Pancreas (tissue), 10 donors: Measurements from ENCODE around the gene ZNF155. TPM values are rescaled to one million over a fixed set of nuclear protein-coding genes. Genes with fewer than 3 reads are reported as not detected.
A peak's percentile ranks its signal among the peaks of the same experiment; 100 is the strongest.

ENCODE experiments used
- ATAC-seq, 4 donors: fragments of 200-7000 bp; cut with Tn5 transposase; one replicate each; pipeline versions ENCODE4 v1.8.0 to v1.9.1; 2020; ENCODE audit warnings: mild to moderate bottlenecking in 4 of 4, moderate library complexity in 4 of 4
- DNase-seq, 6 donors: peaks; one replicate each; pipeline ENCODE4 v3.0.0-alpha.2; 2020
- FAIRE-seq: peaks from 2 replicates; lab custom pipeline; 2012; peaks lifted over from hg19 to GRCh38; lab: Jason Lieb, UNC
- H3K27ac ChIP-seq, 4 donors: fragments of 200-600 bp; sonication (generic); 1 replicate in 3 of 4; 2 replicates in 1 of 4; pipeline versions ENCODE4 v1.5.0 to v1.8.0; 2020
- H3K27me3 ChIP-seq, 4 donors: fragments of 200-600 bp; one replicate each; pipeline ENCODE4 v1.8.0; 2021
- H3K36me3 ChIP-seq, 3 donors: fragments of 200-600 bp; sonication (generic) in 1 of 3; one replicate each; pipeline versions ENCODE4 v1.5.0 to v1.8.0; 2020 to 2021
- H3K4me1 ChIP-seq, 3 donors: fragments of 200-600 bp; one replicate each; pipeline ENCODE4 v1.8.0; 2021
- H3K4me3 ChIP-seq, 4 donors: fragments of 200-600 bp; sonication (generic) in 2 of 4; one replicate each; pipeline versions ENCODE4 v1.5.0 to v1.8.0; 2020 to 2021
- H3K9me3 ChIP-seq, 4 donors: fragments of 200-600 bp; one replicate each; pipeline ENCODE4 v1.8.0; 2021
- CTCF ChIP-seq, 4 donors: fragments of 200-600 bp; sonication (generic) in 3 of 4; IDR thresholded peaks; one replicate each; pipeline versions ENCODE4 v1.5.0 to v1.8.0; 2021; ENCODE audit warnings: antibody characterized with exemption in 4 of 4
- WGBS, 2 donors: extraction: QIAGEN DNeasy Blood & Tissue Kit; methylation state at CpG; one replicate each; pipeline ENCODE4 v1.1.7; 2013; 5-methylcytosine and 5-hydroxymethylcytosine counted together
- intact Hi-C, 3 donors: fragments of 100-400 bp; cut with DNase I; formaldehyde crosslinking; loops; one replicate each; pipeline versions ENCODE4 v1.11.1 to v1.14.2; 2022
- polyA plus RNA-seq, 2 donors: library from polyadenylated mRNA; stranded (reverse); fragments of 200-250 nt; gene quantifications; one replicate each; pipeline ENCODE4 v1.2.3, GENCODE V29; 2013
- total RNA-seq, 6 donors: library from RNA; stranded (reverse); fragmentation: NEBNext Ultra II Directional in 4 of 6; extraction: Animal tissue kit (Norgen Biotek cat#: 25700) in 4 of 6; gene quantifications; one replicate each; pipeline versions ENCODE4 v1.2.1 to v1.2.4, GENCODE V29; 2021 to 2023
- donor health status: healthy with polysubstance abuse.
- donor health status: DM: no; HTN: no; CAD: no; lungs with moderate emphysema.
- donor health status: DM: no; HTN: no; CAD: no.
- donor health status: control.
- donor health status: control.
- donor health status: Bipolar disorder and iron deficiency.
- donor health status: DM: yes; HTN: yes; CAD: no.
- donor health status: DM: no; HTN: no; CAD: no.
- donor health status: DM: no; HTN: no; CAD: no.
- donor health status: DM: yes; HTN: yes; CAD: no.

The ZNF155 gene
- total RNA-seq (1 to 10 TPM; 1.2 to 5.2 (median 2.9) TPM), polyA plus RNA-seq (1 to 10 TPM; 2.9 to 7.3 TPM)

GRCh38 chr19:43983912-43984686 lies at the start of gene ZNF155:
TSS of gene ZNF155 (plus strand) at chr19:43984188. CDS start at chr19:43988544, 4,356 bp downstream.
- Histone ChIP-seq H3K27ac (peak within 1 kb of the TSS in 1 of 4 donors; percentile 34), H3K36me3 (peaks cover 0 to 6% (median 0%) of the 10 kb centered on the region in 3 donors), H3K4me3 (peak within 1 kb of the TSS; percentile 37 to 63 (median 50)), H3K9me3 (peaks cover 0 to 5% (median 0%) of the 10 kb centered on the region in 4 donors), H3K4me1 (peaks cover 0 to 3% (median 0%) of the 10 kb centered on the region in 3 donors), H3K27me3 (no peaks in the 10 kb centered on the region)
- no peak for TF ChIP-seq CTCF (IDR thresholded peaks at IDR 0.05)
- 1% methylated on average over 40 of the region's 40 CpGs for WGBS, 2 donors
- DNase-seq (peak; percentile 80 to 95 (median 90)), ATAC-seq (peak; percentile 99 to 100 (median 100)), FAIRE-seq (peak; percentile 88)
- intact Hi-C loops: no loop called here

GRCh38 chr19:43934985-43935708 lies 48.8 kb upstream of the ZNF155 start, which contains the start of gene ZNF45:
TSS of gene ZNF45 (minus strand) at chr19:43935282. CDS start at chr19:43922185, 13,097 bp downstream.
- no peak for FAIRE-seq
- Histone ChIP-seq H3K4me1 (peaks cover 0 to 12% (median 5%) of the 10 kb centered on the region in 3 donors), H3K27ac (peak within 1 kb of the TSS; percentile 52 to 80 (median 64)), H3K36me3 (peaks cover 0 to 13% (median 0%) of the 10 kb centered on the region in 3 donors), H3K27me3 (no peaks in the 10 kb centered on the region), H3K4me3 (peak within 1 kb of the TSS; percentile 43 to 72 (median 60)), H3K9me3 (no peaks in the 10 kb centered on the region)
- intact Hi-C loops: no loop called here
- peak; percentile 83 to 93 (median 88) for DNase-seq
- ATAC-seq: peak; percentile 99 to 100 (median 100)
- TF ChIP-seq CTCF (IDR thresholded peaks at IDR 0.05): no peak
- WGBS, 2 donors: 0 to 1% methylated on average over 42 of the region's 42 CpGs

DNA sequence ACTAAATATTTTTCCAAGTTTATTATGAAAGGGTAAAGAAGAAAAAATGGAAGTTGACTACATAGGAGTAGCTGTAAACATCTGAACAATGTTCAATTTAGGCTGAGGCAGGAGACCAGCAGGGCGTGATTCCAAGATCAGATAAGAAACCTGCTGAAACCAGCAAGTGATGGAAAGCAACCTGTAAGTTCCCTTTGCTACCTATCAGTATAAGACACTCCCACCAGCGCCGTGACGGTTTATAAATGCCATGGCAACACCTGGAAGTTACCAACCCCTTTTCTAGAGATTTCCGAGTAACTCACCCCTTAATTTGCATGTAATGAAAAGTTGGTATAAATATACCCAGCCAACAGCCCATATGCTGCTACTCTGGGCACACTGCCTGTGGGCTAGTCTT lies 47.8 kb upstream of the ZNF155 start:
- no peaks in the 10 kb centered on the region for H3K9me3 ChIP-seq
- no peaks in the 10 kb centered on the region for H3K27me3 ChIP-seq
- no peak for DNase-seq
- FAIRE-seq: no peak
- WGBS, 2 donors: 41 to 50% methylated on average over 5 of the region's 5 CpGs
- no peak overlapping the region for H3K27ac ChIP-seq
- ATAC-seq: no peak
- H3K4me3 ChIP-seq: no peak overlapping the region
- peaks cover 0 to 12% (median 5%) of the 10 kb centered on the region in 3 donors for H3K4me1 ChIP-seq
- intact Hi-C loops: no loop called here
- TF ChIP-seq CTCF (IDR thresholded peaks at IDR 0.05): no peak
- H3K36me3 ChIP-seq: peaks cover 0 to 9% (median 0%) of the 10 kb centered on the region in 3 donors

- Histone ChIP-seq H3K4me3 (no peak overlapping the region), H3K27ac (no peak overlapping the region), H3K9me3 (no peaks in the 10 kb centered on the region), H3K4me1 (peaks cover 0 to 4% (median 0%) of the 10 kb centered on the region in 3 donors), H3K36me3 (no peaks in the 10 kb centered on the region), H3K27me3 (no peaks in the 10 kb centered on the region)
- WGBS, 2 donors: 32 to 53% methylated on average over 3 of the region's 3 CpGs
- ATAC-seq: no peak
- no peak for DNase-seq
- intact Hi-C loops: no loop called here
- FAIRE-seq: peak; percentile 9
- TF ChIP-seq CTCF (IDR thresholded peaks at IDR 0.05): no peak
These were observed 44.3 kb upstream of the ZNF155 start for GRCh38 chr19:43939557-43940260.
